A172 (cell line): Measurements from ENCODE around the gene BMS1. TPM values are rescaled to one million over a fixed set of nuclear protein-coding genes. Genes with fewer than 3 reads are reported as not detected.

Experiments used
- total RNA-seq: library from RNA; depleted of rRNA; stranded (reverse); fragments of >200 nt; shearing (Covaris generic); gene quantifications from 2 replicates; pipeline ENCODE4 v1.2.3, GENCODE V29; 2014; rRNA removed

Gene BMS1
- total RNA-seq, 1 experiment from 2014 or later = 28.3 TPM

Other genes starting within 250 kb of the BMS1 start
- gene ZNF33B, start 144.2 kb upstream of the BMS1 start, total RNA-seq = 9.7 and 10.4 TPM in 2 replicates